ENCODE results near the gene MRPS31. TPM values are rescaled to one million over a fixed set of nuclear protein-coding genes. Genes with fewer than 3 reads are reported as not detected.
A peak's percentile ranks its signal among the peaks of the same experiment; 100 is the strongest.

Gene MRPS31
- total RNA-seq, 2 experiments from 2014 or later: 41.0 to 44.7 TPM

DNA sequence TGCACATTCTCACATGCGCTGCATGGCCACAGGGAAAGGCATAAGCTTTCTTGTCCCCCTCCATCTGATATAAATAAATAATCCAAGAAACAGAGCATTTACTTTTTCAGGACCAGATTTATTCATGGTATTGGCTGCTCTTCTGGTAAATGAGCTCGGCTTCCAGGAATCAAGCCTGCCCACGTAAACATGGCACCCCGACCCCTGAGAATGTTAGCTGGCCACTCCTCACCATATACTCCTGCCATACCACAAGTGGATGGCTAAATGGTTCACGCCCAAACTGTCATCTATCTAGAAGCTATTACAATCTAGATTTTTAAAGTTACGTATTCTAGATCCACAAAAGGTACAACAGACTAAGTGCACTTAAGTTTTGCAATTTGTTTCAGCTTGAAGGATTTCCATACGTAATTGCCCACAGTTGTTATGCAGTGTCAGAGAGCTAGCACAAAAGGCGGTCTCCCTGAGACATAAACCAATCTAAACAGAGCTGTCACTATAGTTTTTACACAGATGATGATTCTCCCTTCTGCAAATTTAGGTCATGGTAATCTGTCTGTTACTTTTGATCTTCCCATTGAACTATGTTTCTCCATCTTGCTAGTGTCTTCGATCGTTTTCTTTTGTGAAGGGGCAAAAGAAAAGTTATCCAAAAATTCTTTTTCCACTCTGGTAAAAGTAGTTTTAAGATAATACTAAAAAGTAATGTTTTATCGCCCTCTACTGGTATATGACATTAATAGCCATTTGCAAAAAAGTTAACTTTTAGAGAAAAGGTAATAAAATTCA, 88.3 kb downstream of the MRPS31 start:
- Mint-ChIP-seq H3K36me3 (ENCODE audit: low read depth) (no peaks in the 10 kb centered on the region), H3K4me1 (ENCODE audit: low read depth) (peaks cover 7% of the 10 kb centered on the region), H3K4me3 (no peak overlapping the region), H3K9me3 (no peaks in the 10 kb centered on the region), H3K27me3 (no peaks in the 10 kb centered on the region), H3K27ac (no peak overlapping the region)
- ChIA-PET CTCF (interaction anchor here (0.6 to 7.9 kb wide), 32 partner anchors 9 to 1067 kb away, joined by 3 to 72 read pairs (median 4); no protein-coding TSS in a partner anchor), POLR2A (interaction anchor here (1.1 kb wide), 2 partner anchors 19 to 88 kb away, joined by 3 read pairs; no protein-coding TSS in a partner anchor)
- TF ChIP-seq, protein P1, sequence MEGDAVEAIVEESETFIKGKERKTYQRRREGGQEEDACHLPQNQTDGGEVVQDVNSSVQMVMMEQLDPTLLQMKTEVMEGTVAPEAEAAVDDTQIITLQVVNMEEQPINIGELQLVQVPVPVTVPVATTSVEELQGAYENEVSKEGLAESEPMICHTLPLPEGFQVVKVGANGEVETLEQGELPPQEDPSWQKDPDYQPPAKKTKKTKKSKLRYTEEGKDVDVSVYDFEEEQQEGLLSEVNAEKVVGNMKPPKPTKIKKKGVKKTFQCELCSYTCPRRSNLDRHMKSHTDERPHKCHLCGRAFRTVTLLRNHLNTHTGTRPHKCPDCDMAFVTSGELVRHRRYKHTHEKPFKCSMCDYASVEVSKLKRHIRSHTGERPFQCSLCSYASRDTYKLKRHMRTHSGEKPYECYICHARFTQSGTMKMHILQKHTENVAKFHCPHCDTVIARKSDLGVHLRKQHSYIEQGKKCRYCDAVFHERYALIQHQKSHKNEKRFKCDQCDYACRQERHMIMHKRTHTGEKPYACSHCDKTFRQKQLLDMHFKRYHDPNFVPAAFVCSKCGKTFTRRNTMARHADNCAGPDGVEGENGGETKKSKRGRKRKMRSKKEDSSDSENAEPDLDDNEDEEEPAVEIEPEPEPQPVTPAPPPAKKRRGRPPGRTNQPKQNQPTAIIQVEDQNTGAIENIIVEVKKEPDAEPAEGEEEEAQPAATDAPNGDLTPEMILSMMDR (IDR thresholded peaks at IDR 0.05): peak; percentile 78
- DNase-seq (no peak), ATAC-seq (peak; percentile 74)
- intact Hi-C loops (cut with micrococcal nuclease): loop anchor here (5.0 kb wide), 4 partner anchors 615 to 1000 kb away; no protein-coding TSS in a partner anchor

DNA sequence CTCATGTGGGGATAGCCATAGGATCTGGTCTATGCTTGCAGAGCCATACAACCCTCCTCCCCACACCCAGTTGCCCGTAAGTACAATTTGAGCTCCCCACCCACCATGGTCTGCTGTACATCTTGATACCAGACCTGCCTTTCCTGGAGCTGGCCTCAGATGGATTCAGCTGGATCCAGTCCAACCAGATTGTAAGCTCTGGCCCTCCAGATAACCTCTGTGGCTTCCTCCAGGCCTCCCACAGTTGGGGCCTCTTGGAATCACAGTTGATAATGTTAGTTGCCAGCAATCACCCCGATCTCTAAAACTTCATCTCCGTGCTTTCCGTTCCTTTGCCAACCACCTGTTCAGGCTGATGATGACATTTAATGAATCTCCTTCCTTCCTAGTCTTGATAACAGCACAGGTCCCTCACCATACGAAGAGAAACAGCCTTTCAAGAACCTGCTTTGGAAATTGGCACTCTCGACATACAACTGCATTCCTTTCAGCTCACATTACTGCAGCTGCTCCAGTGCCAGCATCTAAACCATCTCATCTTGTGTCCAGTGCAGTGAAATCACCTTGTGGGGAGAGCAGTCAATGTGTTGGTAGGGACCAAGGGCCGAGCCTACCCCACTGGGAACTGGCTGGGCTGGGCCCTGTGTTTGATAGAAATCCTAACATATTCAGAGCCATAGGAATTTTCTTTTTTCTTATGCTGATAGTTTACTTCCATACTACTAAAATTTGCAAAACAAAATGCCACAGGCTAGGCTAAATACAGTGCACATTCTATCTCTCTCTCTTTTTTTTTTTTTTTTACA, 89.4 kb downstream of the MRPS31 start:
- Mint-ChIP-seq H3K4me1 (ENCODE audit: low read depth) (peaks cover 7% of the 10 kb centered on the region), H3K9me3 (no peaks in the 10 kb centered on the region), H3K36me3 (ENCODE audit: low read depth) (no peaks in the 10 kb centered on the region), H3K4me3 (no peak overlapping the region), H3K27me3 (no peaks in the 10 kb centered on the region), H3K27ac (no peak overlapping the region)
- TF ChIP-seq, protein P1 (IDR thresholded peaks at IDR 0.05): no peak
- DNase-seq (no peak), ATAC-seq (no peak)
- ChIA-PET CTCF (interaction anchor here (1.0 to 7.9 kb wide), 16 partner anchors 10 to 999 kb away, joined by 3 to 72 read pairs (median 4); no protein-coding TSS in a partner anchor), POLR2A (interaction anchor here (0.7 to 1.1 kb wide), 3 partner anchors 17 to 1096 kb away, joined by 3 read pairs; no protein-coding TSS in a partner anchor)
- intact Hi-C loops (cut with micrococcal nuclease): loop anchor here (5.0 kb wide), 4 partner anchors 614 to 999 kb away; no protein-coding TSS in a partner anchor

DNA sequence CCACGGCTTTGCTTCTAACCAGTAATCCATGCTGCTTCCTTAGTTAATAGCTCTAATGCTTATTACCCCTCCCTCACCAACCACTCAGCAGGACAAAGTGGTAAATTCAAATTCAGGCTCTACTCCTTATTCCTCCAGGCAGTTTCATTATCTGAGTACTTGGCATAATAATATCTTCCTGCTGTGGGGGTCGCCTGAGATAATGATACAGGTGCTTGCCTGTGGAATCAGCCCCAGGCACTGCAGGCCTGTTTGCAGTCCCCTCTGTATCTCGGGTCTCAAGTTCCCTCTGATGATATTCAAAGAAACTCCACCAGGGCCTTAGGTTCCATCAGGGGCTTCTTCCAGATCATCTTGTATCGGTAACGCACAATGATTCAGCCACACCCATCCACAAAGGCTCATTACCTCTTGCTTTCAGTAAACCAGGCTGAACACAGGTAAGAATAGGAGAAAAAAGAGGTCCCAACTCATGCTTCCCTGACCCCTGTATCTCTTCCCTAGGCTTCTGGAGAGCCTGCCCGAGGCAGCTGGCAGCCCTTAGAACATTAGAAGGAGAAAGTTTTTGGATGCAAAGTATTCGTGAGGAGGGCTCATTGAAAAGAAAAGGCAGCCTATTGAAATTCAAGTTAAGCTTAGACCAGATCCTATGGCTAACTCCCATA, 90.2 kb downstream of the MRPS31 start:
- ChIA-PET CTCF (interaction anchor here (1.0 to 7.9 kb wide), 6 partner anchors 10 to 738 kb away, joined by 3 to 72 read pairs (median 7); no protein-coding TSS in a partner anchor), POLR2A (no interaction called here)
- TF ChIP-seq, protein P1 (IDR thresholded peaks at IDR 0.05): no peak
- Mint-ChIP-seq H3K36me3 (ENCODE audit: low read depth) (no peaks in the 10 kb centered on the region), H3K4me3 (no peak overlapping the region), H3K9me3 (no peaks in the 10 kb centered on the region), H3K27ac (no peak overlapping the region), H3K4me1 (ENCODE audit: low read depth) (peaks cover 7% of the 10 kb centered on the region), H3K27me3 (no peaks in the 10 kb centered on the region)
- intact Hi-C loops (cut with micrococcal nuclease): loop anchor here (5.0 kb wide), 4 partner anchors 613 to 998 kb away; no protein-coding TSS in a partner anchor
- ATAC-seq: no peak
- no peak for DNase-seq

DNA sequence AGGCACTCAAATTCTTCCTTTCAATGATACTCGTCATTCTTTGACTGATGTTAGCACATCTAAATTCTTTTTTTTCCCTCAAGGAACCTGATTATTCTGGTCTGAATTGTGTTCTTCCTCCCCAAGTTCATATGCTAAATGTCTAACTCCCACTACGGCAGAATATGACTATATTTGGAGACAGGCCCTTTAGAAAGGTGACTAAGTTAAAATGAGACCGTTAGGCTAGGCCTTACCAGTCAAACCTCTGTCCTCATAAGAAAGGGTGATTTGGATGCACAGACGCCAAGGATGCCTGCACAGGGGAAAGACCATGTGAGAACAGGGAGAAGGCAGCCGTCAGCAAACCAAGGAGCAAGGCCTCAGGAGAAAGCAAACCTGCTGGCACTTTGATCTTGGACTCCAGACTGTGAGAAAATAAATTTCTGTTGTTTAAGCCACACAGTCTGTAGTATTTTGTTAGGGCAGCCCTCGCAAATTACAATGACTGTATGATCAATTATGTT, 91.5 kb downstream of the MRPS31 start:
- ATAC-seq (no peak), DNase-seq (no peak)
- no peaks in the 10 kb centered on the region for H3K36me3 Mint-ChIP-seq (ENCODE audit: low read depth)
- POLR2A ChIA-PET: no interaction called here
- CTCF ChIA-PET: interaction anchor here (1.2 to 3.0 kb wide), 4 partner anchors 11 to 737 kb away, joined by 3 to 12 read pairs (median 8); no protein-coding TSS in a partner anchor
- TF ChIP-seq, protein P1 (IDR thresholded peaks at IDR 0.05): no peak
- H3K27ac Mint-ChIP-seq: no peak overlapping the region
- H3K27me3 Mint-ChIP-seq: no peaks in the 10 kb centered on the region
- H3K4me3 Mint-ChIP-seq: no peak overlapping the region
- H3K9me3 Mint-ChIP-seq: no peaks in the 10 kb centered on the region
- peaks cover 7% of the 10 kb centered on the region for H3K4me1 Mint-ChIP-seq (ENCODE audit: low read depth)
- intact Hi-C loops (cut with micrococcal nuclease): no loop called here

Small RNA genes lying within 50 kb of the gene (microRNA-seq; reads per million reads assigned to microRNA genes)
- gene MIR320D1 (ENCODE audit: borderline microRNAs expressed, borderline replicate concordance) (not detected), gene MIR621 (ENCODE audit: borderline microRNAs expressed, borderline replicate concordance) (not detected)

Other genes with a start within 250 kb of the MRPS31 start
- gene FOXO1, start 104.5 kb downstream of the MRPS31 start, total RNA-seq: 10 to 100 TPM; 30.6 to 30.8 TPM
- 10 to 100 TPM; 23.2 to 24.6 TPM for gene SLC25A15, start 18.4 kb upstream of the MRPS31 start, total RNA-seq
- gene ELF1, start 248.1 kb upstream of the MRPS31 start, total RNA-seq: 10 to 100 TPM; 85.2 to 88.2 TPM